ENCODE data around the gene AQR. TPM values are rescaled to one million over a fixed set of nuclear protein-coding genes. Genes with fewer than 3 reads are reported as not detected.
"Not testable (repeated sequence)": the region's sequence is repeated elsewhere in the genome, so short reads cannot be mapped to it uniquely, and the experiment has no call there.

The AQR gene
- total and polyA plus RNA-seq, 3 donors from 2014 or later, result 37.6 to 39.2 (median 38.5) TPM

- no peaks in the 10 kb centered on the region for H3K9me3 ChIP-seq
- H3K27ac ChIP-seq, result no peak overlapping the region
- TF ChIP-seq POLR2A (IDR thresholded peaks at IDR 0.05), result no peak
- no peak for TF ChIP-seq CTCF (IDR thresholded peaks at IDR 0.05)
- no peak overlapping the region for H3K4me3 ChIP-seq
- no peaks in the 10 kb centered on the region for H3K27me3 ChIP-seq
- no peaks in the 10 kb centered on the region for H3K4me1 ChIP-seq
- no peaks in the 10 kb centered on the region for H3K36me3 ChIP-seq (ENCODE audit: low read depth, missing control alignments)
- DNase-seq, result no peak
- intact Hi-C loops (cut with DNase I; ENCODE audit: low total_unique reads), result no loop called here
These were observed 17.1 kb downstream of the AQR start for GRCh38 chr15:34952481-34952880.

- no peaks in the 10 kb centered on the region for H3K4me1 ChIP-seq
- H3K9me3 ChIP-seq, result no peaks in the 10 kb centered on the region
- WGBS, 2 donors, result 37 to 57% methylated on average over 1 of the region's 1 CpG
- H3K27me3 ChIP-seq, result no peaks in the 10 kb centered on the region
- TF ChIP-seq POLR2A (IDR thresholded peaks at IDR 0.05) (no peak), CTCF (IDR thresholded peaks at IDR 0.05) (no peak)
- DNase-seq, result no peak
- no peak overlapping the region for H3K27ac ChIP-seq
- no peaks in the 10 kb centered on the region for H3K36me3 ChIP-seq (ENCODE audit: low read depth, missing control alignments)
- no peak overlapping the region for H3K4me3 ChIP-seq
- intact Hi-C loops (cut with DNase I; ENCODE audit: low total_unique reads), result no loop called here
These were observed 17.5 kb downstream of the AQR start for GRCh38 chr15:34951993-34952392.

GRCh38 chr15:34944936-34945335 is 24.6 kb downstream of the AQR start:
- Histone ChIP-seq H3K27ac (no peak overlapping the region), H3K4me3 (no peak overlapping the region), H3K36me3 (ENCODE audit: low read depth, missing control alignments) (no peaks in the 10 kb centered on the region), H3K4me1 (no peaks in the 10 kb centered on the region), H3K27me3 (no peaks in the 10 kb centered on the region), H3K9me3 (no peaks in the 10 kb centered on the region)
- 86 to 88% methylated on average over 3 of the region's 3 CpGs for WGBS, 2 donors
- DNase-seq, result no peak
- intact Hi-C loops (cut with DNase I; ENCODE audit: low total_unique reads), result no loop called here
- no peak for TF ChIP-seq POLR2A (IDR thresholded peaks at IDR 0.05)
- no peak for TF ChIP-seq CTCF (IDR thresholded peaks at IDR 0.05)

GRCh38 chr15:34943711-34944110 is 25.8 kb downstream of the AQR start:
- intact Hi-C loops (cut with DNase I; ENCODE audit: low total_unique reads), result no loop called here
- DNase-seq, result no peak
- Histone ChIP-seq H3K27ac (no peak overlapping the region), H3K9me3 (no peaks in the 10 kb centered on the region), H3K27me3 (no peaks in the 10 kb centered on the region), H3K36me3 (ENCODE audit: low read depth, missing control alignments) (no peaks in the 10 kb centered on the region), H3K4me1 (no peaks in the 10 kb centered on the region), H3K4me3 (no peak overlapping the region)
- TF ChIP-seq POLR2A (IDR thresholded peaks at IDR 0.05) (no peak), CTCF (IDR thresholded peaks at IDR 0.05) (no peak)

- H3K36me3 ChIP-seq (ENCODE audit: low read depth, missing control alignments); H3K4me1 ChIP-seq; H3K27me3 ChIP-seq; DNase-seq; H3K4me3 ChIP-seq; H3K27ac ChIP-seq; H3K9me3 ChIP-seq; intact Hi-C loops (cut with DNase I; ENCODE audit: low total_unique reads): not testable (repeated sequence)
These were observed 26.3 kb downstream of the AQR start for GRCh38 chr15:34943264-34943663.
